Activated CD8-positive, alpha-beta T cell treated with anti-CD3 and anti-CD28 coated beads, Interleukin-2, amount 10 ng/mL, durations not matched to agents 7 days and 5 days (primary cell): ENCODE data around the gene PTCHD4. TPM values are rescaled to one million over a fixed set of nuclear protein-coding genes. Genes with fewer than 3 reads are reported as not detected.
"Not testable (repeated sequence)": the region's sequence is repeated elsewhere in the genome, so short reads cannot be mapped to it uniquely, and the experiment has no call there.

ENCODE experiments used
- ATAC-seq: fragments of 150-1000 bp; cut with Tn5 transposase; one replicate; pipeline ENCODE4 v1.10.0; 2021; ENCODE audit warnings: moderate library complexity
- CTCF ChIA-PET: fragments of 350-600 bp; sonication (Branson Sonifier 250); formaldehyde crosslinking; loops from one replicate; lab custom pipeline; 2021; ENCODE audit warnings: antibody characterized with exemption; lab: Charles Lee
- POLR2A ChIA-PET: fragments of 350-600 bp; sonication (Branson Sonifier 250); formaldehyde crosslinking; loops from one replicate; lab custom pipeline; 2021; ENCODE audit warnings: antibody characterized with exemption; lab: Charles Lee
- DNase-seq: peaks from one replicate; pipeline ENCODE4 v3.0.0-alpha.2; 2020
- H3K27ac Mint-ChIP-seq: one replicate; pipeline ENCODE4 v1.8.0; 2021; ENCODE audit warnings: mild to moderate bottlenecking, mixed read lengths
- H3K27me3 Mint-ChIP-seq: one replicate; pipeline ENCODE4 v1.8.0; 2021; ENCODE audit warnings: low read depth, mixed read lengths
- H3K36me3 Mint-ChIP-seq: one replicate; pipeline ENCODE4 v1.8.0; 2021; ENCODE audit warnings: low read depth, mixed read lengths
- H3K4me1 Mint-ChIP-seq: one replicate; pipeline ENCODE4 v1.8.0; 2021; ENCODE audit warnings: low read depth, mixed read lengths
- H3K4me3 Mint-ChIP-seq: one replicate; pipeline ENCODE4 v1.8.0; 2021; ENCODE audit warnings: mild to moderate bottlenecking, mixed read lengths
- H3K9me3 Mint-ChIP-seq: one replicate; pipeline ENCODE4 v1.8.0; 2022; ENCODE audit warnings: mixed read lengths; ENCODE audit not compliant: insufficient read depth
- total RNA-seq, 2 experiments: library from RNA; stranded (reverse); gene quantifications; one replicate each; pipeline ENCODE4 v1.2.3, GENCODE V29; 2021

PTCHD4 gene
- total RNA-seq: not detected

DNA sequence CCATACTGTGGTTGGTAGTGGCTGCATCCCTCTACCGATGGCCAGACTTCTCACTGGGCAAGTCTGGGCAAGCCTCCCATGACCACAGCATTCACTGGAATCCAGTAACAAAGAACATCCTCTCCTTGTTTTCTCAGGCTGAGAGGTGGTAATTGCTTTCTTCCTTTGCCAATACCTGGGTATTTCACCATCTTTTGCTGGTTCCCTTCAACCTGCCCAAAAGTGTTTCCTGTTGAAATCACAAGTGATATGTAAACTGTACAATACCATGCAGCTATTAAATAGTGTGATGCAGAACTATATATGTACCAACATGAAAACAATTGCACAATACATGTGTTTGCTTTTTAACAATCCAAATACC, at the start of gene PTCHD4:
Gene PTCHD4 (minus strand): TSS at position 55 of the 364 bp plus-strand sequence. CDS start 42,240 bp downstream, outside the sequence.
- no peak for DNase-seq
- POLR2A ChIA-PET: no interaction called here
- no peak within 1 kb of the TSS for H3K27ac Mint-ChIP-seq
- H3K9me3 Mint-ChIP-seq: no peaks in the 10 kb centered on the region
- CTCF ChIA-PET: no interaction called here
- H3K4me3 Mint-ChIP-seq: no peak within 1 kb of the TSS
- H3K36me3 Mint-ChIP-seq: no peaks in the 10 kb centered on the region
- no peaks in the 10 kb centered on the region for H3K27me3 Mint-ChIP-seq
- ATAC-seq: no peak
- H3K4me1 Mint-ChIP-seq: no peaks in the 10 kb centered on the region

DNA sequence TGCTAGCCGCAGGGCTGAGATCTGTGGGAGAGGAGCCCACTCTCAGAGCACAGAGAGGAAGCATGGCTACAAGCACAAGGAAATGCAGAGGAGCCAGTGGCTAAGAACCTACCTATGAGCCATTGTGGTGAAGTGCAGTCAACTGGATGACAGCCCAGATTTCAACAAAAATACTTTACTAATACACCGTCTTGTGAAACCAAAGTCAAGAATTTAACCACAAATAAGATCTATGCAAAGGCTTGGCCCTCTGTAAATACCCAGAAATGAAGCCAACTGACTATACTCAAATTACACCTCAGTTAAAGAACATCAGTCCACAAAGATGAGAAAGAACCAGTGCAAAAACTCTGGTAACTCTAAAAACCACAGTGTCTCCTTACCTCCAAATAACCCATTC, 40.1 kb upstream of the PTCHD4 start:
- Mint-ChIP-seq H3K27ac (no peak overlapping the region), H3K27me3 (no peaks in the 10 kb centered on the region), H3K4me1 (no peaks in the 10 kb centered on the region), H3K36me3 (no peaks in the 10 kb centered on the region), H3K4me3 (no peak overlapping the region), H3K9me3 (peaks cover 26% of the 10 kb centered on the region)
- ChIA-PET CTCF (no interaction called here), POLR2A (no interaction called here)
- ATAC-seq (no peak), DNase-seq (no peak)

- no peak overlapping the region for H3K27ac Mint-ChIP-seq
- peaks cover 26% of the 10 kb centered on the region for H3K9me3 Mint-ChIP-seq
- ChIA-PET CTCF (no interaction called here), POLR2A (no interaction called here)
- ATAC-seq: no peak
- no peaks in the 10 kb centered on the region for H3K36me3 Mint-ChIP-seq
- no peak overlapping the region for H3K4me3 Mint-ChIP-seq
- no peak for DNase-seq
- H3K4me1 Mint-ChIP-seq: no peaks in the 10 kb centered on the region
- H3K27me3 Mint-ChIP-seq: no peaks in the 10 kb centered on the region
Measured at GRCh38 chr6:48150701-48151100, 39.7 kb upstream of the PTCHD4 start.

GRCh38 chr6:48147051-48147450, 36.1 kb upstream of the PTCHD4 start:
- Mint-ChIP-seq H3K4me3 (no peak overlapping the region), H3K27ac (no peak overlapping the region), H3K27me3 (no peaks in the 10 kb centered on the region), H3K36me3 (no peaks in the 10 kb centered on the region), H3K9me3 (peaks cover 15% of the 10 kb centered on the region), H3K4me1 (no peaks in the 10 kb centered on the region)
- ATAC-seq: no peak
- CTCF ChIA-PET: no interaction called here
- POLR2A ChIA-PET: interaction anchor here (0.7 kb wide), 1 partner anchor 256 kb away, joined by 3 read pairs; no protein-coding TSS in a partner anchor
- no peak for DNase-seq

- peaks cover 4% of the 10 kb centered on the region for H3K9me3 Mint-ChIP-seq
- ChIA-PET CTCF (no interaction called here), POLR2A (interaction anchor here (0.7 kb wide), 1 partner anchor 28 kb away, joined by 4 read pairs; no protein-coding TSS in a partner anchor)
- no peak overlapping the region for H3K4me3 Mint-ChIP-seq
- DNase-seq (no peak), ATAC-seq (no peak)
- no peaks in the 10 kb centered on the region for H3K36me3 Mint-ChIP-seq
- H3K4me1 Mint-ChIP-seq: no peaks in the 10 kb centered on the region
- no peaks in the 10 kb centered on the region for H3K27me3 Mint-ChIP-seq
- no peak overlapping the region for H3K27ac Mint-ChIP-seq
Measured at GRCh38 chr6:48144021-48144420, 33.0 kb upstream of the PTCHD4 start.

- ChIA-PET CTCF (no interaction called here), POLR2A (no interaction called here)
- no peak for DNase-seq
- no peaks in the 10 kb centered on the region for H3K9me3 Mint-ChIP-seq
- ATAC-seq: no peak
- H3K4me3 Mint-ChIP-seq: no peak overlapping the region
- no peaks in the 10 kb centered on the region for H3K4me1 Mint-ChIP-seq
- H3K27ac Mint-ChIP-seq: no peak overlapping the region
- no peaks in the 10 kb centered on the region for H3K36me3 Mint-ChIP-seq
- no peaks in the 10 kb centered on the region for H3K27me3 Mint-ChIP-seq
Measured at GRCh38 chr6:48141975-48142374, 31.0 kb upstream of the PTCHD4 start.

DNA sequence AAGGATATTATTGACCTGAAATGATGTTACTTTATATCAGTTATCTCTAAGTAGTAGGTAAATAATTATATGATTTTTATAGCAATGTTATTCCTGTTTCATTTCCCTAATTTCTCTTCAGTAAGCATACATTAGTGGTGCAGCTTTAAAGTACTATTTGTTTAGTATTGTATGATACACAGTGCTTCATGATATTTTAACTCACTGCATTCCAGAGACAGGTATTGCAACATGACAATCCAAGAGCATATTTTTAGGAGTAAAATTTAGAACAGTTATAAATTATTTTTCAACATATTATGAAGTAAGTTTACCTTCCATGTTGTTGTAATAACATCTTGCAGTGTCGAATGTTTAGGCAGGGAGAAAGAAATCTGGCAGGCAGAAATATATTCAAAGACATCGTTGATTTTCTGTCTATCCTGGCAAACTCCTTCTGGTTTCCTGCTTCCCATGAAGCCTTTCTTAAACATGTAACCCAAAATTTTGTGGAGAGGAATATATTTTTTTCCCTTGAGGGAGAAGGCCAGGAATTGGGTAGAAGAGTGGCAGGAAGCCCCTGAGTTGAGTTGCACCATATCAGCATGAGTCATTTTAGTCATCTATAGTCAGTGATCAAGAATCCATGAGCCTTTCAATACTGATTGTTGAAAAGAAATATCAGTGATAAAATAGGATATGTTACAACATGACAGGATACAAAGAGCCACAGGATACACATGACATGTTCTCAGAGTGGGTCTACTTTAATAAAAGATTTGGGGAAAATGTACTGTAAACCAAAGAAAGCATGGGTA, 29.0 kb upstream of the PTCHD4 start:
- no peaks in the 10 kb centered on the region for H3K36me3 Mint-ChIP-seq
- DNase-seq: no peak
- H3K4me1 Mint-ChIP-seq: no peaks in the 10 kb centered on the region
- H3K27me3 Mint-ChIP-seq: no peaks in the 10 kb centered on the region
- H3K27ac Mint-ChIP-seq: no peak overlapping the region
- no peak overlapping the region for H3K4me3 Mint-ChIP-seq
- ChIA-PET POLR2A (no interaction called here), CTCF (no interaction called here)
- no peak for ATAC-seq
- no peaks in the 10 kb centered on the region for H3K9me3 Mint-ChIP-seq

DNA sequence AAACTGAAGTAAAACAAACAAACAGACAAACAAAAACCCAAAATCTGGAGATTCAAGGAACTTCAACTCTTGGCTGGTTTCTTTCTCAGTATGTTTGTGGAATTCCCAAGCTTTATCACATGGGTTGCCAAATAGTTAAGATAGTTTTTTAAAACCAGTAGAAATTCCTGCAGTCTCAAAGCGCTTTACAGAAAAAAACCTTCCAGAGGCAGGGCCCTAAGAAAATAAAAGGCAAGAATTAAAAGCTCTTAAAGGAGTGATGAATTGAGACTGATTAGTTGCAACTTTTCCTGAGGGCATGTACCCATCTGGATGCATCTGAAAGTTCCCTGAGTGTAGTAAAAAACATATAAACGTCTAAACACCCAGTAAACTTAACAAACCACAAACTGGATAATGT, 25.9 kb upstream of the PTCHD4 start:
- no peak for DNase-seq
- ATAC-seq: no peak
- Mint-ChIP-seq H3K36me3 (no peaks in the 10 kb centered on the region), H3K4me3 (no peak overlapping the region), H3K9me3 (no peaks in the 10 kb centered on the region), H3K4me1 (no peaks in the 10 kb centered on the region), H3K27me3 (no peaks in the 10 kb centered on the region), H3K27ac (no peak overlapping the region)
- ChIA-PET CTCF (no interaction called here), POLR2A (no interaction called here)

DNA sequence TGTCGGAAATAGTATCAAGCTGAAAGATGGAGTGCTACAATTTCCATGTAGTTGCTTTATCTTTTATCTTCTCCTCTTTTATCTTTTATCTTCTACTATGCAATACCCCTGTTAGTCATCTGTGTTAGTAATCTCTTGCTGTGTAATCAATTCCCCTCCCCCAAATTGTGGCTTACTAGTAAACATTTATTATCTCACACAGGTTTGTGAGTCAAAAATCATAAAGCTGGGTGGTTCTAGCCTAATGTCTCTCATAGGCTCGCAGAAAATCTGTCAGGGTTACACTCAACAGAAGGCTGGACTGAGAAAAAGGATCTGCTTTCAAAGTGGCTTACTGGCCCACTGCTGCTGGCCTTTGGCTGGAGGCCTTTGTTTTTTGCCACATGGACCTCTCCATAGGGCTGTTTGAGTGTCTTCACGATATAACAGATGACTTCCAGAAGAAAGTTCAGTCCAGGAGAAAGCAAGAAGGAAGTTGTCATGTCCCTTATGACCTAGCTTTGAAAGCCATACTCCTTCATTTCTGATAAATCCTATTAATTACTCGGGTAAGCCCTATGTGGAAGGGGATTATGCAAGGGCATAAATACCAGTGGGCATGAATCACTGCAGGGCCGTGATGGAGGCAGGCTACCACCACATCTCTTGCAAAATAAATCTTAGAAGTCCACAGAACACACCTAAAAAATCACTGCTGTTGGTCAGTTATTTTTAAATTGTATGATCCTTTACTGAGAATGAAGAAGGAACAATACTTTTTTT, 24.5 kb upstream of the PTCHD4 start:
- ChIA-PET CTCF (no interaction called here), POLR2A (no interaction called here)
- ATAC-seq (no peak), DNase-seq (no peak)
- Mint-ChIP-seq H3K27ac (no peak overlapping the region), H3K27me3 (no peaks in the 10 kb centered on the region), H3K4me3 (no peak overlapping the region), H3K36me3 (no peaks in the 10 kb centered on the region), H3K4me1 (no peaks in the 10 kb centered on the region), H3K9me3 (no peaks in the 10 kb centered on the region)

GRCh38 chr6:48134246-48134645, 23.2 kb upstream of the PTCHD4 start:
- no peaks in the 10 kb centered on the region for H3K9me3 Mint-ChIP-seq
- no peaks in the 10 kb centered on the region for H3K4me1 Mint-ChIP-seq
- H3K27ac Mint-ChIP-seq: no peak overlapping the region
- ChIA-PET CTCF (no interaction called here), POLR2A (no interaction called here)
- H3K4me3 Mint-ChIP-seq: no peak overlapping the region
- ATAC-seq: no peak
- no peaks in the 10 kb centered on the region for H3K27me3 Mint-ChIP-seq
- DNase-seq: no peak
- H3K36me3 Mint-ChIP-seq: no peaks in the 10 kb centered on the region

DNA sequence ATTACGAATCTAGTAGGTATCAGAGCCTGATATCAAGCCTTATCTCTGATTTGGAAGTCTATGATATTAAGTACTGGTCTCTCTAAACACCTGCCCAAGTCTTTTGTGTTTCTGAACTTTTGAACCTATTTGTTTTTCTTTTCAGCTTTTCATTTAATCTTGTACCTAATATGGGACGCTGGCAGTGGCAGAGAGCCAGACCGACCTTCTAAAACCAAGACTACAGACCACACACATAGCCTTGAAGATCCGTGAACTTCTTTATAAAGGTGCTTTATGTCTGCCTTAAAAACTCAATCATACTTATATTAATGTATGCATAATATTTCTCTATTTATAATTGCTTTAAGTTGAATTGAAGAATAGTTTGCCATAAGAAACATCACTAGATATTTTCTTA, 12.6 kb upstream of the PTCHD4 start:
- H3K4me3 Mint-ChIP-seq: no peak overlapping the region
- H3K9me3 Mint-ChIP-seq: no peaks in the 10 kb centered on the region
- no peaks in the 10 kb centered on the region for H3K27me3 Mint-ChIP-seq
- no peak for ATAC-seq
- no peak overlapping the region for H3K27ac Mint-ChIP-seq
- DNase-seq: no peak
- POLR2A ChIA-PET: no interaction called here
- no peaks in the 10 kb centered on the region for H3K4me1 Mint-ChIP-seq
- no peaks in the 10 kb centered on the region for H3K36me3 Mint-ChIP-seq
- CTCF ChIA-PET: interaction anchor here (0.9 kb wide), 1 partner anchor 336 kb away, joined by 3 read pairs; no protein-coding TSS in a partner anchor

DNA sequence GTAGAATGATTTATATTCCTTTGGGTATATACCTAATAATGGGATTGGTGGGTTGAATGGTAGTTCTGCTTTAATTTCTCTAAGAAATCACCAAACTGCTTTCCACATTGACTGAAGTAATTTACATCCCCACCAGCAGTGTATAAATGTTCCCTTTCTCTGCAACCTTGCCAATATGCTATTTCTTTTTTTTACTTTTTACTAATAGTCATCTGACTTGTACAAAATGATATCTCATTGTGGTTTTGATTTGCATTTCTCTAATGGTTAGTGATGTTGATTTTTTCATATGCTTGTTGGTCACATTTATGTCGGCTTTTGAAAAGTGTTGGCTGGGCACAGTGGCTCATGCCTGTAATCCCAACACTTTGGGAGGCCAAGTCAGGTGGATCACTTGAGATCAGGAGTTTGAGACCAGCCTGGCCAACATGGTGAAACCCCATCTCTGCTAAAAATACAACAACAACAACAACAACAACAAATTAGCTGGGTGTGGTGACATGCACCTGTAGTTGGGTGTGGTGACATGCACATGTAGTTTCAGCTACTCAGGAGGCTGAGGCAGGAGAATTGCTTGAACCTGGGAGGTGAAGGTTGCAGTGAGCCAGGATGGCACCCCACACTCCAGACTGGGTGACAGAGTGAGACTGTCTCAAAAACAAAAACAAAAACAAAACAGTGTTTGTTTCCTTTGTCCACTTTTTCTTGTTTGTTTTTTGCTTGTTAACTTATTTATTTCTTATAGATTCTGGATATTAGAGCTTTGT, 11.2 kb upstream of the PTCHD4 start:
- H3K36me3 Mint-ChIP-seq, H3K4me1 Mint-ChIP-seq, H3K27me3 Mint-ChIP-seq, H3K9me3 Mint-ChIP-seq, H3K27ac Mint-ChIP-seq, ATAC-seq, POLR2A ChIA-PET, DNase-seq, CTCF ChIA-PET, H3K4me3 Mint-ChIP-seq: not testable (repeated sequence)
